Measurements from ENCODE around the gene JPH2.
"Not testable (repeated sequence)": the region's sequence is repeated elsewhere in the genome, so short reads cannot be mapped to it uniquely, and the experiment has no call there.

JPH2 gene

GRCh38 chr20:44187054-44187771, at the start of gene JPH2:
JPH2 (minus strand) TSS chr20:44187188; CDS start chr20:44186705, 483 bp downstream.
- H3K9me3 ChIP-seq (ENCODE audit: control insufficient read depth in 2 of 2, low read length in 2 of 2): no peaks in the 10 kb centered on the region
- peak within 1 kb of the TSS; percentile 86 to 94 for H3K4me3 ChIP-seq (ENCODE audit: low read length in 2 of 2)
- no peaks in the 10 kb centered on the region for H3K27me3 ChIP-seq (ENCODE audit: control insufficient read depth in 1 of 2, insufficient read depth in 2 of 2, low read length in 2 of 2)
- peak within 1 kb of the TSS; percentile 81 to 89 for H3K9ac ChIP-seq (ENCODE audit: low read length in 2 of 2)
- no peaks in the 10 kb centered on the region for H3K36me3 ChIP-seq (ENCODE audit: control insufficient read depth in 2 of 2, insufficient read depth in 2 of 2, low read length in 2 of 2)
- H3K27ac ChIP-seq (ENCODE audit: low read length): peak within 1 kb of the TSS; percentile 96
- peaks cover 42% of the 10 kb centered on the region for H3K4me1 ChIP-seq (ENCODE audit: control insufficient read depth, insufficient read depth, low read length)

DNA sequence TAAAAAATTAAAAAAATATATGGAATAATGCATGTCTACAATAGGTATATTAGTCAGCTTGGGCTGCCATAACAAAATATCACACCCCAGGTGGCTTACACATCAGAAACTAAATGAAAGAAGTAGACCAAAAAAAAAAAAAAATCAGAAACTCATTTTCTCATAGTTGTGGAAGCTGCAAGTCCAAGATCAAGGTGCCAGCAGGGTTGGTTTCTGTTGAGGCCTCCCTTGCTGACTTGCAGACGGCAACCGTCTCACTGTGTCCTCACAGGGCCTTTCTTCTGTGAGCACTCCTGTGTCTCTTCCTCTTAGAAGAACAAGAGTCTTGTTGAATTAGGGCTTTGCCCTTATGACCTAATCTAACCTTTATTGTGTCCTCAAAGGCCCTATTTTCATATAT, 48.7 kb upstream of the JPH2 start:
- Histone ChIP-seq H3K9me3 (ENCODE audit: control insufficient read depth in 2 of 2, low read length in 2 of 2) (peaks cover 0 to 4% of the 10 kb centered on the region in 2 donors), H3K4me1 (ENCODE audit: control insufficient read depth, insufficient read depth, low read length) (peaks cover 3% of the 10 kb centered on the region), H3K27ac (ENCODE audit: low read length) (no peak overlapping the region), H3K4me3 (ENCODE audit: low read length in 2 of 2) (no peak overlapping the region), H3K36me3 (ENCODE audit: control insufficient read depth in 2 of 2, insufficient read depth in 2 of 2, low read length in 2 of 2) (no peaks in the 10 kb centered on the region), H3K27me3 (ENCODE audit: control insufficient read depth in 1 of 2, insufficient read depth in 2 of 2, low read length in 2 of 2) (no peaks in the 10 kb centered on the region), H3K9ac (ENCODE audit: low read length in 2 of 2) (no peak overlapping the region)

- no peaks in the 10 kb centered on the region for H3K36me3 ChIP-seq (ENCODE audit: control insufficient read depth in 2 of 2, insufficient read depth in 2 of 2, low read length in 2 of 2)
- no peaks in the 10 kb centered on the region for H3K27me3 ChIP-seq (ENCODE audit: control insufficient read depth in 1 of 2, insufficient read depth in 2 of 2, low read length in 2 of 2)
- H3K4me1 ChIP-seq (ENCODE audit: control insufficient read depth, insufficient read depth, low read length): peaks cover 3% of the 10 kb centered on the region
- H3K27ac ChIP-seq (ENCODE audit: low read length): no peak overlapping the region
- H3K4me3 ChIP-seq (ENCODE audit: low read length in 2 of 2): no peak overlapping the region
- H3K9me3 ChIP-seq (ENCODE audit: control insufficient read depth in 2 of 2, low read length in 2 of 2): peaks cover 0 to 4% of the 10 kb centered on the region in 2 donors
- H3K9ac ChIP-seq (ENCODE audit: low read length in 2 of 2): no peak overlapping the region
These were observed 47.8 kb upstream of the JPH2 start for GRCh38 chr20:44234566-44235317.

DNA sequence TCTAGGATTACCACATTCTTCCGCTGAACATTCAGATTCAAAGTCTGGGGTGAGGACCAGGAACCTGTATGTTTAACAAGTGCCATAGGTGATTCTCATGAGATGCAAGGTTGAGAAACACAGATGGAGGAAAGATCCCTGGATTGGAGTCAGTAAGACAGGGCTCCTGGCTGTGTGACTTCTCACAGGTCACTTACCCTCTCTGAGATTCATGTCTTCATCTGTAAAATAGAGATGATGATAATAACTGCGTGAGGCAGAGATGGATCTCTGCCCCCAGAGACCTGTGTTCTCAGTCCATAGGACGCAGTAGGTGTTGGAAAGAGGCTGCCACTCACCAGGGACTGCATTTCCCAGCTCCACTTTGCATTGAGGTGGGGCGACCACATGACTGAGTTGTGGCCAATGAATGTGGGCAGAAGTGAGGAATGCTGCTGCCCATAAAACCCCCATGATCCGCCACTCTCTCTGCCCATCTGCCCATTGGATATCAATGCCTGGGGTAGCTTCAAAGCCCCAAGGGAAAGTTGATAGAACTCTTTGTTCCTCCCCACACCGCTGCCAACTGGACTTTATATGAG, 46.5 kb upstream of the JPH2 start:
- Histone ChIP-seq H3K27me3 (ENCODE audit: control insufficient read depth in 1 of 2, insufficient read depth in 2 of 2, low read length in 2 of 2) (no peaks in the 10 kb centered on the region), H3K9ac (ENCODE audit: low read length in 2 of 2) (no peak overlapping the region), H3K36me3 (ENCODE audit: control insufficient read depth in 2 of 2, insufficient read depth in 2 of 2, low read length in 2 of 2) (no peaks in the 10 kb centered on the region), H3K9me3 (ENCODE audit: control insufficient read depth in 2 of 2, low read length in 2 of 2) (no peaks in the 10 kb centered on the region), H3K4me1 (ENCODE audit: control insufficient read depth, insufficient read depth, low read length) (peaks cover 3% of the 10 kb centered on the region), H3K27ac (ENCODE audit: low read length) (no peak overlapping the region), H3K4me3 (ENCODE audit: low read length in 2 of 2) (no peak overlapping the region)

- H3K27me3 ChIP-seq (ENCODE audit: control insufficient read depth in 1 of 2, insufficient read depth in 2 of 2, low read length in 2 of 2); H3K4me1 ChIP-seq (ENCODE audit: control insufficient read depth, insufficient read depth, low read length); H3K27ac ChIP-seq (ENCODE audit: low read length); H3K4me3 ChIP-seq (ENCODE audit: low read length in 2 of 2); H3K9ac ChIP-seq (ENCODE audit: low read length in 2 of 2); H3K36me3 ChIP-seq (ENCODE audit: control insufficient read depth in 2 of 2, insufficient read depth in 2 of 2, low read length in 2 of 2); H3K9me3 ChIP-seq (ENCODE audit: control insufficient read depth in 2 of 2, low read length in 2 of 2): not testable (repeated sequence)
These were observed 45.5 kb upstream of the JPH2 start for GRCh38 chr20:44232469-44232856.

GRCh38 chr20:44231713-44232468, 44.9 kb upstream of the JPH2 start:
- Histone ChIP-seq H3K9me3 (ENCODE audit: control insufficient read depth in 2 of 2, low read length in 2 of 2) (no peaks in the 10 kb centered on the region), H3K27ac (ENCODE audit: low read length) (no peak overlapping the region), H3K9ac (ENCODE audit: low read length in 2 of 2) (no peak overlapping the region), H3K27me3 (ENCODE audit: control insufficient read depth in 1 of 2, insufficient read depth in 2 of 2, low read length in 2 of 2) (no peaks in the 10 kb centered on the region), H3K4me3 (ENCODE audit: low read length in 2 of 2) (no peak overlapping the region), H3K36me3 (ENCODE audit: control insufficient read depth in 2 of 2, insufficient read depth in 2 of 2, low read length in 2 of 2) (no peaks in the 10 kb centered on the region), H3K4me1 (ENCODE audit: control insufficient read depth, insufficient read depth, low read length) (peaks cover 3% of the 10 kb centered on the region)

DNA sequence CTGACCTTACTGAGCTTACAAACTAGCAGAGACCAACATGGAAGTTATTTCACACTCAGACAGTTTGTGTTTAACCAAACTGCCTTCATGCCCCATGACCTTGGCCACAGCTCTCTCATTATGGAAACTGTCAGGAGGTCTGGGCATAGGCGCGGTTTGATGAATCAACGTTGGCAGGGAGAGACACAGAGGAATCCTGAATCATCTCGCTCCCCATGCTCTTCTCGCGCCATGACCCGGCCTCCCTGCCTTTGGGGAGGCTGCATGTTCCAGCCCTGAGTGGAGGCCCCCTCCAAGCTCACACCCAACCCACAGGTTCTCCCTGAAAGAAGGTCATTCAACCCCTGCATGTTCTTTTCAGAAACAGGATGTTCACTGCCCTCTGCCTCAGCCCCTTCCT, 44.2 kb upstream of the JPH2 start:
- no peaks in the 10 kb centered on the region for H3K36me3 ChIP-seq (ENCODE audit: control insufficient read depth in 2 of 2, insufficient read depth in 2 of 2, low read length in 2 of 2)

GRCh38 chr20:44228465-44229258, 41.7 kb upstream of the JPH2 start:
- Histone ChIP-seq H3K9me3 (ENCODE audit: control insufficient read depth in 2 of 2, low read length in 2 of 2) (no peaks in the 10 kb centered on the region), H3K4me1 (ENCODE audit: control insufficient read depth, insufficient read depth, low read length) (peaks cover 3% of the 10 kb centered on the region), H3K9ac (ENCODE audit: low read length in 2 of 2) (no peak overlapping the region), H3K4me3 (ENCODE audit: low read length in 2 of 2) (no peak overlapping the region), H3K27me3 (ENCODE audit: control insufficient read depth in 1 of 2, insufficient read depth in 2 of 2, low read length in 2 of 2) (no peaks in the 10 kb centered on the region), H3K36me3 (ENCODE audit: control insufficient read depth in 2 of 2, insufficient read depth in 2 of 2, low read length in 2 of 2) (no peaks in the 10 kb centered on the region), H3K27ac (ENCODE audit: low read length) (no peak overlapping the region)

More for the DNA sequence above, 44.2 kb upstream of the JPH2 start:
- Histone ChIP-seq H3K27me3 (ENCODE audit: control insufficient read depth in 1 of 2, insufficient read depth in 2 of 2, low read length in 2 of 2) (no peaks in the 10 kb centered on the region), H3K27ac (ENCODE audit: low read length) (no peak overlapping the region), H3K9me3 (ENCODE audit: control insufficient read depth in 2 of 2, low read length in 2 of 2) (no peaks in the 10 kb centered on the region), H3K9ac (ENCODE audit: low read length in 2 of 2) (no peak overlapping the region), H3K4me1 (ENCODE audit: control insufficient read depth, insufficient read depth, low read length) (peaks cover 3% of the 10 kb centered on the region), H3K4me3 (ENCODE audit: low read length in 2 of 2) (no peak overlapping the region)

GRCh38 chr20:44224637-44225036, 37.6 kb upstream of the JPH2 start:
- Histone ChIP-seq H3K4me1 (ENCODE audit: control insufficient read depth, insufficient read depth, low read length) (no peaks in the 10 kb centered on the region), H3K9me3 (ENCODE audit: control insufficient read depth in 2 of 2, low read length in 2 of 2) (no peaks in the 10 kb centered on the region), H3K36me3 (ENCODE audit: control insufficient read depth in 2 of 2, insufficient read depth in 2 of 2, low read length in 2 of 2) (peaks cover 0 to 3% of the 10 kb centered on the region in 2 donors), H3K4me3 (ENCODE audit: low read length in 2 of 2) (no peak overlapping the region), H3K9ac (ENCODE audit: low read length in 2 of 2) (no peak overlapping the region), H3K27me3 (ENCODE audit: control insufficient read depth in 1 of 2, insufficient read depth in 2 of 2, low read length in 2 of 2) (no peaks in the 10 kb centered on the region), H3K27ac (ENCODE audit: low read length) (no peak overlapping the region)

DNA sequence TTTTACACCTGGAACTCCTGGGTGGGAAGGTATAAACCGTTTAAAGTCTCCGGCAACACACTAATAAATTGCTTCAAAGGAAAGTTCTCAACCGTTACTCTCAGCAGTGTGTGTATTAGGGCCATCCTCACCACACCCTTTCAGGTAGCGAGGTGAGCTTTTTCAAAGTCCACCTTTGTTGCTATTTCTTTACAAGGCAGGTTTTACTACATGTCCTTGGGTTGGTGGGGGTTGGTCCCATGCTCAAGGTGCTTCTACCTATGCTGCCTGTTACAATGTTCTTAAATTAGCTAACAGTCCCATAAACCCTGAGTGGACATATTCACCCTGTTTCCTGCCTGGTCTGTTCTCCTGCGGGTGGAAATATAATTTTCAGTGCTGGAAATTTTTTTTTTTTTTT, 36.7 kb upstream of the JPH2 start:
- Histone ChIP-seq H3K9me3 (ENCODE audit: control insufficient read depth in 2 of 2, low read length in 2 of 2) (no peaks in the 10 kb centered on the region), H3K4me1 (ENCODE audit: control insufficient read depth, insufficient read depth, low read length) (no peaks in the 10 kb centered on the region), H3K27ac (ENCODE audit: low read length) (no peak overlapping the region), H3K36me3 (ENCODE audit: control insufficient read depth in 2 of 2, insufficient read depth in 2 of 2, low read length in 2 of 2) (peaks cover 0 to 3% of the 10 kb centered on the region in 2 donors), H3K27me3 (ENCODE audit: control insufficient read depth in 1 of 2, insufficient read depth in 2 of 2, low read length in 2 of 2) (no peaks in the 10 kb centered on the region), H3K9ac (ENCODE audit: low read length in 2 of 2) (no peak overlapping the region), H3K4me3 (ENCODE audit: low read length in 2 of 2) (no peak overlapping the region)

Measured in stomach smooth muscle (tissue), 2 donors.